K562 (cell line): ENCODE measurements around the gene OLFML2B. TPM values are rescaled to one million over a fixed set of nuclear protein-coding genes. Genes with fewer than 3 reads are reported as not detected.

ENCODE experiments used
- CBX8 ChIP-seq: fragments of 200-600 bp; sonication (generic); IDR thresholded peaks from 2 replicates; pipeline ENCODE4 v1.6.1; 2012; ENCODE audit warnings: borderline replicate concordance, mixed run types, low read depth, mild to moderate bottlenecking, moderate library complexity, mixed read lengths, low read length, control low read depth, inconsistent platforms; ENCODE audit not compliant: poor library complexity, severe bottlenecking; ENCODE audit errors: extremely low read depth
- CSDE1 ChIP-seq, 2 experiments: fragments of 450-650 bp; IDR thresholded peaks; 2 replicates each; pipeline ENCODE4 v1.6.1; 2016; ENCODE audit warnings: mild to moderate bottlenecking in 1 of 2
- CTBP1 ChIP-seq: fragments of 450-650 bp; IDR thresholded peaks from 2 replicates; pipeline ENCODE4 v1.6.1; 2016; ENCODE audit warnings: borderline replicate concordance
- CXXC5 ChIP-seq: fragments of 250-450 bp; sonication (Bioruptor Pico); IDR thresholded peaks from 2 replicates; pipeline ENCODE4 v1.8.0; 2022; ENCODE audit warnings: inconsistent platforms, mild to moderate bottlenecking, moderate library complexity
- HSF4 ChIP-seq: fragments of 250-450 bp; sonication (Bioruptor Pico); IDR thresholded peaks from 2 replicates; pipeline ENCODE4 v2.1.2; 2022; ENCODE audit warnings: mild to moderate bottlenecking, moderate library complexity, borderline replicate concordance
- KAT2B ChIP-seq: IDR thresholded peaks from one replicate; pipeline ENCODE4 v1.6.1; 2012; ENCODE audit warnings: low read depth, mild to moderate bottlenecking, control low read depth, inconsistent platforms, low read length, moderate library complexity
- MEIS2 ChIP-seq: fragments of 450-650 bp; IDR thresholded peaks from 2 replicates; pipeline ENCODE4 v1.6.1; 2014; ENCODE audit warnings: mild to moderate bottlenecking; ENCODE audit not compliant: partially characterized antibody
- MYC ChIP-seq, 2 experiments: fragments of 250-450 bp in 1 of 2; sonication (Bioruptor Pico) in 1 of 2; IDR thresholded peaks; 2 replicates each; pipeline versions ENCODE4 v1.5.1 to v1.6.1; 2012 to 2021; ENCODE audit warnings: low read depth in 2 of 2, borderline replicate concordance in 1 of 2, improper control_type of control experiment in 1 of 2, low read length in 1 of 2, mild to moderate bottlenecking in 1 of 2, moderate library complexity in 1 of 2
- PCBP1 ChIP-seq: fragments of 200-400 bp; formaldehyde crosslinking; IDR thresholded peaks from 2 replicates; pipeline ENCODE4 v1.6.1; 2018; ENCODE audit warnings: mild to moderate bottlenecking, low read depth, low read length; ENCODE audit not compliant: poor library complexity, severe bottlenecking
- RHOXF2B ChIP-seq: fragments of 250-450 bp; sonication (Bioruptor Pico); conservative IDR thresholded peaks from 2 replicates; pipeline ENCODE4 v1.5.1; 2021
- SAP30 ChIP-seq: fragments of 200-600 bp; sonication (generic); IDR thresholded peaks from 2 replicates; pipeline ENCODE4 v1.6.1; 2012; ENCODE audit warnings: borderline replicate concordance, low read depth, mild to moderate bottlenecking, moderate library complexity, low read length, control low read depth, inconsistent platforms; ENCODE audit not compliant: insufficient read depth, poor library complexity, severe bottlenecking
- SIN3B ChIP-seq: fragments of 450-650 bp; IDR thresholded peaks from 2 replicates; pipeline ENCODE4 v1.6.1; 2017; ENCODE audit warnings: low read depth, mild to moderate bottlenecking, moderate library complexity
- ZBTB1 ChIP-seq: sonication (generic); formaldehyde crosslinking; IDR thresholded peaks from 2 replicates; pipeline ENCODE4 v1.8.1; 2023; ENCODE audit warnings: missing genetic modification reagents, low read depth, mild to moderate bottlenecking, borderline replicate concordance
- ZBTB8A ChIP-seq: fragments of 450-650 bp; IDR thresholded peaks from 2 replicates; pipeline ENCODE4 v1.6.1; 2018; ENCODE audit warnings: mild to moderate bottlenecking, moderate library complexity; ENCODE audit not compliant: partially characterized antibody
- ZC3H11A ChIP-seq: IDR thresholded peaks from 2 replicates; pipeline ENCODE4 v1.6.1; 2012; ENCODE audit warnings: low read depth, low read length, improper control_type of control experiment
- ZFP1 ChIP-seq: fragments of 450-650 bp; formaldehyde crosslinking; IDR thresholded peaks from 2 replicates; pipeline ENCODE4 v1.4.0; 2020; ENCODE audit warnings: mild to moderate bottlenecking, mixed read lengths
- ZFPM2 ChIP-seq: fragments of 250-450 bp; sonication (Bioruptor Pico); IDR thresholded peaks from 2 replicates; pipeline ENCODE4 v1.5.1; 2022; ENCODE audit warnings: mild to moderate bottlenecking
- ZNF311 ChIP-seq: fragments of 250-450 bp; sonication (Bioruptor Pico); IDR thresholded peaks from 2 replicates; pipeline ENCODE4 v1.4.0; 2020; ENCODE audit warnings: mild to moderate bottlenecking, moderate library complexity
- polyA plus RNA-seq, 8 experiments: library from polyadenylated mRNA; depleted of rRNA in 4 of 8; stranded (reverse) in 5 of 8; unstranded in 3 of 8; fragments of >200 nt; fragmentation: Nextera tagmentation in 2 of 8; fragmentation: Illumina TruSeq in 1 of 8; extraction: Ambion mirVana in 2 of 8; extraction: Trizol in 1 of 8; gene quantifications; 2 replicates each; pipeline versions ENCODE4 v1.2.1 to v1.2.3, GENCODE V29; 2011 to 2014; ENCODE audit warnings: inconsistent platforms in 1 of 8, missing spikeins in 1 of 8
- total RNA-seq, 7 experiments: library from RNA; depleted of rRNA in 6 of 7; stranded (reverse); fragments of >200 nt in 6 of 7; fragmentation: Illumina TruSeq in 2 of 7; extraction: Trizol in 2 of 7; gene quantifications; 2 replicates each; pipeline versions ENCODE4 v1.2.1 to v1.2.3, GENCODE V29; 2011 to 2021; ENCODE audit warnings: low replicate concordance in 1 of 7
- TF ChIP-seq, protein P1 (sequence below): fragments of 450-650 bp; formaldehyde crosslinking; IDR thresholded peaks from 2 replicates; pipeline ENCODE4 v1.4.0; 2020; ENCODE audit warnings: mild to moderate bottlenecking, moderate library complexity
- TF ChIP-seq, protein P2 (sequence below): fragments of 450-650 bp; conservative IDR thresholded peaks from 2 replicates; pipeline ENCODE4 v1.6.1; 2016; ENCODE audit warnings: missing genetic modification characterization, low read depth, mild to moderate bottlenecking, missing compliant biosample characterization, moderate library complexity
- TF ChIP-seq, protein P3 (sequence below): sonication (generic); formaldehyde crosslinking; IDR thresholded peaks from 2 replicates; pipeline ENCODE4 v1.9.0; 2022; ENCODE audit warnings: mild to moderate bottlenecking, missing genetic modification reagents

The OLFML2B gene
- total and polyA plus RNA-seq, 9 of the 15 experiments (the other 6 are each of a cell fraction or from before 2014, with no cell fraction given) = not detected

DNA sequence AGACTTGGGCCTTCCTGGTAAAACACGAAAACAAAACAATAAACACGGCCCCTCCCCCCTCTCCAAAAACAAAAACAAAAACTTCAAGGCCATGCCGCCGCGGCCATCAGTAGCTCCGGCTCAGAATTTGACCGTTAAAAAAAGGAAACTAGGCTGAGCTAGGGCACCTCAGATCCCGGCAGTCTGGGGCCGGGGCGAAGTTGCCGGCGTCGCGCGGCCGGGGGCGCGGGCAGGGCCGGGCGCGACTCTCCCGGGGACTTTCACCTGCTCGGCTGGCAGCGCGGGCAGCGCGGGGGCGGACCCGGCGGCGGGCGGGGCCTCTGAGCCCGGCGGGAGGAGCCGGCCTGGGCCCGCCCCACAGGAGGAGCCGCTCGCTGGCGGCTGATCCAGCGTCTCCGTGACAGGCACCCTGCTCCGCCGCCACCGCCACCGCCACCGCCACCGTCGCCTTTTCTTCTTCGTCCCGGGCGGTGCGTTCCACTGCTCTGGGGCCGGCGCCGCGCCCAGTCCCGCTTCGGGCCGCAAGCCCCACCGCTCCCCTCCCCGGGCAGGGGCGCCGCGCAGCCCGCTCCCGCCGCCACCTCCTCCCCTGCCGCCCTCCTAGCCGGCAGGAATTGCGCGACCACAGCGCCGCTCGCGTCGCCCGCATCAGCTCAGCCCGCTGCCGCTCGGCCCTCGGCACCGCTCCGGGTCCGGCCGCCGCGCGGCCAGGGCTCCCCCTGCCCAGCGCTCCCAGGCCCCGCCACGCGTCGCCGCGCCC, 45.8 kb upstream of the OLFML2B start, which contains the start of gene NOS1AP (continued):
- TF ChIP-seq SIN3B (0 out of 2 replicates have a peak, but pooled peaks have one; percentile 13), CBX8 (no peak), ZC3H11A (no peak), CSDE1 (IDR thresholded peaks at IDR 0.05) (no peak), ZBTB8A (no peak), CXXC5 (CRISPR knock-in tag) (peak; percentile 54; the same call in 1 of the 2 replicates), CTBP1 (peak; percentile 88), MEIS2 (no peak), ZFP1 (CRISPR knock-in tag) (no peak), HSF4 (CRISPR knock-in tag) (no peak), SAP30 (peak; percentile 8), ZFPM2 (no peak), MYC (IDR thresholded peaks at IDR 0.05; ENCODE audit: low read depth, low read length) (no peak), MYC (CRISPR knock-in tag; IDR thresholded peaks at IDR 0.05; ENCODE audit: borderline replicate concordance, low read depth) (no peak), PCBP1 (peak; percentile 67), KAT2B (no peak), RHOXF2B (no peak), ZBTB1 (CRISPR knock-in tag) (peak; percentile 81; the same call in 1 of the 2 replicates), ZNF311 (no peak)
- TF ChIP-seq, protein P1, sequence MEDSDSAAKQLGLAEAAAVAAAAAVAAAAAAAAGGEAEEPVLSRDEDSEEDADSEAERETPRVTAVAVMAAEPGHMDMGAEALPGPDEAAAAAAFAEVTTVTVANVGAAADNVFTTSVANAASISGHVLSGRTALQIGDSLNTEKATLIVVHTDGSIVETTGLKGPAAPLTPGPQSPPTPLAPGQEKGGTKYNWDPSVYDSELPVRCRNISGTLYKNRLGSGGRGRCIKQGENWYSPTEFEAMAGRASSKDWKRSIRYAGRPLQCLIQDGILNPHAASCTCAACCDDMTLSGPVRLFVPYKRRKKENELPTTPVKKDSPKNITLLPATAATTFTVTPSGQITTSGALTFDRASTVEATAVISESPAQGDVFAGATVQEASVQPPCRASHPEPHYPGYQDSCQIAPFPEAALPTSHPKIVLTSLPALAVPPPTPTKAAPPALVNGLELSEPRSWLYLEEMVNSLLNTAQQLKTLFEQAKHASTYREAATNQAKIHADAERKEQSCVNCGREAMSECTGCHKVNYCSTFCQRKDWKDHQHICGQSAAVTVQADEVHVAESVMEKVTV (CRISPR knock-in tag) = no peak
- TF ChIP-seq, protein P2, sequence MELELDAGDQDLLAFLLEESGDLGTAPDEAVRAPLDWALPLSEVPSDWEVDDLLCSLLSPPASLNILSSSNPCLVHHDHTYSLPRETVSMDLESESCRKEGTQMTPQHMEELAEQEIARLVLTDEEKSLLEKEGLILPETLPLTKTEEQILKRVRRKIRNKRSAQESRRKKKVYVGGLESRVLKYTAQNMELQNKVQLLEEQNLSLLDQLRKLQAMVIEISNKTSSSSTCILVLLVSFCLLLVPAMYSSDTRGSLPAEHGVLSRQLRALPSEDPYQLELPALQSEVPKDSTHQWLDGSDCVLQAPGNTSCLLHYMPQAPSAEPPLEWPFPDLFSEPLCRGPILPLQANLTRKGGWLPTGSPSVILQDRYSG = no peak
- TF ChIP-seq, protein P3, sequence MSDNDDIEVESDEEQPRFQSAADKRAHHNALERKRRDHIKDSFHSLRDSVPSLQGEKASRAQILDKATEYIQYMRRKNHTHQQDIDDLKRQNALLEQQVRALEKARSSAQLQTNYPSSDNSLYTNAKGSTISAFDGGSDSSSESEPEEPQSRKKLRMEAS (CRISPR knock-in tag) = no peak
